Tibial nerve (tissue), 4 donors: Measurements from ENCODE around the gene METTL23.

Experiments used
- EP300 ChIP-seq, 2 donors: sonication (generic); formaldehyde crosslinking; IDR thresholded peaks; one replicate each; pipeline ENCODE4 v1.6.1; 2017; ENCODE audit warnings: antibody characterized with exemption in 2 of 2, mild to moderate bottlenecking in 1 of 2
- POLR2A ChIP-seq, 2 donors: fragments of 450-650 bp; IDR thresholded peaks; one replicate each; pipeline ENCODE4 v1.6.1; 2017; ENCODE audit warnings: antibody characterized with exemption in 2 of 2, mild to moderate bottlenecking in 2 of 2, moderate library complexity in 2 of 2
- TF ChIP-seq, protein P1 (sequence below), 5 experiments: fragments of 200-600 bp in 3 of 5; fragments of 450-650 bp in 2 of 5; sonication (generic) in 3 of 5; IDR thresholded peaks; one replicate each; pipeline ENCODE4 v1.5.1; 2016 to 2019; ENCODE audit warnings: antibody characterized with exemption in 5 of 5, mild to moderate bottlenecking in 3 of 5, moderate library complexity in 2 of 5

DNA sequence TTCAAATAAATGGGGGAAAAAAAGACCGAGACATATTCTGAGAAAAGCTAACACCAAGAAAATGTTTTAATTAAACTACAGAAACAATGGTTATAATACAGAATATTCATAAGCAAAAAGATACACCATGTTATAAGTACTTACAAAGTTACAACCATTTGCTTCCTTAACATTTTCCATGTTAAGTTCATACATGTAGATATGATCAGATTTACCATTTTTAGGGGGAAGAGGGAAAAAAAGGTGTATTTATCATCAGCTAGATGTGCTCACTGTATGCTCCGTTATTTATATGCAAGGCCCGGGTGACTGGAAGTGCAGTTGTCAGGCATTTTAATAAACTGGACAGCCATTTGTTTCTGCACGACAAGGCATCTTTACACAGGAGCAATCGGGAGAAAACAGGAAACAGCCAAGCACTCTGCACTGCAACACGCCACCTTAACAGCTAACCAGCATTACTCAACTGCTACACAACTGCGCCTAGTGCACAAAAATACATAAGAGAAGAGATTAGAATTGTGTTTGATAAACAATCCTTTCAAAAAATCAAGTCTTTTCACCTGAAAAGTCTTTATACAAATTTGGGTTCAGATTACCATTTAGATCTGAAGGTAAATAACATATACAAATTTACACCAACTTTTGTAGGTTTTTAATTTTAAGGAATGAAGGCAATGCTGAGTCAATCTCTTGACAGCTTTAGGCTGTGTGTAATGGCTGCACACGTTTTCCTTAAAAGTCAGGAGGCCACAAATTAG is 7.6 kb downstream of the METTL23 start:
- TF ChIP-seq, protein P1, sequence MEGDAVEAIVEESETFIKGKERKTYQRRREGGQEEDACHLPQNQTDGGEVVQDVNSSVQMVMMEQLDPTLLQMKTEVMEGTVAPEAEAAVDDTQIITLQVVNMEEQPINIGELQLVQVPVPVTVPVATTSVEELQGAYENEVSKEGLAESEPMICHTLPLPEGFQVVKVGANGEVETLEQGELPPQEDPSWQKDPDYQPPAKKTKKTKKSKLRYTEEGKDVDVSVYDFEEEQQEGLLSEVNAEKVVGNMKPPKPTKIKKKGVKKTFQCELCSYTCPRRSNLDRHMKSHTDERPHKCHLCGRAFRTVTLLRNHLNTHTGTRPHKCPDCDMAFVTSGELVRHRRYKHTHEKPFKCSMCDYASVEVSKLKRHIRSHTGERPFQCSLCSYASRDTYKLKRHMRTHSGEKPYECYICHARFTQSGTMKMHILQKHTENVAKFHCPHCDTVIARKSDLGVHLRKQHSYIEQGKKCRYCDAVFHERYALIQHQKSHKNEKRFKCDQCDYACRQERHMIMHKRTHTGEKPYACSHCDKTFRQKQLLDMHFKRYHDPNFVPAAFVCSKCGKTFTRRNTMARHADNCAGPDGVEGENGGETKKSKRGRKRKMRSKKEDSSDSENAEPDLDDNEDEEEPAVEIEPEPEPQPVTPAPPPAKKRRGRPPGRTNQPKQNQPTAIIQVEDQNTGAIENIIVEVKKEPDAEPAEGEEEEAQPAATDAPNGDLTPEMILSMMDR (IDR thresholded peaks at IDR 0.05) = no peak
- no peak for TF ChIP-seq POLR2A (IDR thresholded peaks at IDR 0.05)
- no peak for TF ChIP-seq EP300 (IDR thresholded peaks at IDR 0.05)
